ENCODE results near the gene DNM2.
A peak's percentile ranks its signal among the peaks of the same experiment; 100 is the strongest.
"Not testable (repeated sequence)": the region's sequence is repeated elsewhere in the genome, so short reads cannot be mapped to it uniquely, and the experiment has no call there.

The DNM2 gene

DNA sequence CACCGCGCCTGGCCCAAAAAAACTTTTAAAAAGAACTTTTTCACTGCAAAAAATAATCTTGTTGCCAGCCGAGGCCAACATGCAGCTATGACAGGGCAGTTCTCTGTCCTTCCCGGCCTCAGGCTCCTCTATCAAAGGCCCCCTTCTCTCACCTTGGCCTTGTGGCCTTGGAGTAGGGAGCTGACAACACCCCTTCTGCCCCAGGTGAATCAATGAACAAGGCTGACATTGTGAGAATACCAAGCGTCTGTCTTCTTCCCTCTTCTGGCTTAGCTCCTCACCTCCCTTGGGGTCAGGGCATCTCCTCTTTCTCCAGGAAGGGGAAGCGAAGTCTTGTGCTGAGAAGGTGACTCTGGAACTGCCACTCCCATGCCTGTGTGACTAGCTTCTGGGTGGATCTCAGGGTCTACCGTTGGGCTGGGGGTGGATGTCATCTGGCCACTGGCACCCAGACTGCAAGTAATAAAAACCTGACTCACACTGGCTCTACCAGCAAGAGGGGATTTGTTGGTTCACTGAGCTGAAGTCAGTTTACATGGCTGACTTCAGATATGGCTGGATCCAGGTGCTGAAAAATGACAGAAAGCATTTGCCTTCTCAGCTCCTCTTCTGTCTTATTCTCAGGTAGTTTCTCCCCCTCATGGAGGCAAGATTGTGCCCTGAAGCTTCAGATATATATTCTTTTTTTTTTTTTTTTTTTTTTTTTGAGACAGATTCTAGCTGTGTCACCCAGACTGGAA lies 136.6 kb downstream of the DNM2 start:
- DNase-seq (ENCODE audit: insufficient read length) (no peak), FAIRE-seq (no peak)
- TF ChIP-seq POLR2AphosphoS5 (IDR thresholded peaks at IDR 0.05; ENCODE audit: low read depth, low read length) (no peak), POLR2A (IDR thresholded peaks at IDR 0.05; ENCODE audit: low read depth, low read length) (no peak)

DNA sequence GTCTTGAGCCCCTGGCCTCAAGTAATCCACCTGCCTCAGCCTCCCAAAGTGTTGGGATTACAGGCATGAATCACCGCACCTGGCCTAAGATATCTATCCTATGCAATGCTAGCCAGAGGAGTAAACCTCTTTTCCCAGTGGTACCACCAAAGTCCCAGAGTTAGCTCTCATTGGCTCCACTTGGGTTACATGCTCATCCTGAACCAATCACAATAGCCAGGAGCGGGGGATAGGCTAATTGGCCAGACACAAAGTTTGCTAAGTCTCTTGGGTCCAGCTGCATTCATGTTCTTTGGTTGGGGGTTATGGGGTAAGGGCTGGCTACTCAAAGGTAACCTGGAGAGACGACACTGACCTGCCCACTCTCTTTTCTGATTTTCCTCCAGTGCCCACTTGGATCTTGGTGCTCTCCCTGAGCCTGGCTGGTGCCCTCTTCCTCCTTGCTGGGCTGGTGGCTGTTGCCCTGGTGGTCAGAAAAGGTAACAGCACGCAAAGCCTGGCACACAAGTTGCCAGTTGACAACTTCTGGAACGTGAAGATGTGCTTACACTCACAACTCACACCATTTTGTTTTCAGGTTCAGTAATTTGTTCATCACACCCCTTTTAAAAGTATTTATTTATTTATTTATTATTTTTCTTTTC lies 138.1 kb downstream of the DNM2 start:
- FAIRE-seq (no peak), DNase-seq (ENCODE audit: insufficient read length) (no peak)
- TF ChIP-seq TAF1 (IDR thresholded peaks at IDR 0.05; ENCODE audit: borderline replicate concordance, low read depth, low read length) (no peak), POLR2AphosphoS5 (IDR thresholded peaks at IDR 0.05; ENCODE audit: low read depth, low read length) (no peak), POLR2A (IDR thresholded peaks at IDR 0.05; ENCODE audit: low read depth, low read length) (no peak)

DNA sequence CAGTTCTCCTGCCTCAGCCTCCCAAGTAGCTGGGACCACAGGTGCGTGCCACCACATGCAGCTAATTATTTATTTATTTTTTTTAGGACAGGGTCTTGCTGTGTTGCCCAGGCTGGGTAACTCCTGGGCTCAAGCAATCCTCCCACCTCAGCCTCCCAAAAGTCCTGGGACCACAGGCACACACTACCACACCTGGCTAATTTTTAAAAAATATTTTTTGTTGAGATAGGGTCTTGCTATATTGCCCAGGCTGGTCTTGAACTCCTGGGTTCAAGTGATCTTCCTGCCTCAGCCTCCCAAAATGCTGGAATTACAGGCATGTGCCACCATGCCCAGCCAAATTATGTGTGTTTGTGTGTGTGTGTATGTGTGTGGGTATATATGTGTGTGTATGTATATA lies 139.0 kb downstream of the DNM2 start:
- not testable (repeated sequence) for DNase-seq (ENCODE audit: insufficient read length); FAIRE-seq

DNA sequence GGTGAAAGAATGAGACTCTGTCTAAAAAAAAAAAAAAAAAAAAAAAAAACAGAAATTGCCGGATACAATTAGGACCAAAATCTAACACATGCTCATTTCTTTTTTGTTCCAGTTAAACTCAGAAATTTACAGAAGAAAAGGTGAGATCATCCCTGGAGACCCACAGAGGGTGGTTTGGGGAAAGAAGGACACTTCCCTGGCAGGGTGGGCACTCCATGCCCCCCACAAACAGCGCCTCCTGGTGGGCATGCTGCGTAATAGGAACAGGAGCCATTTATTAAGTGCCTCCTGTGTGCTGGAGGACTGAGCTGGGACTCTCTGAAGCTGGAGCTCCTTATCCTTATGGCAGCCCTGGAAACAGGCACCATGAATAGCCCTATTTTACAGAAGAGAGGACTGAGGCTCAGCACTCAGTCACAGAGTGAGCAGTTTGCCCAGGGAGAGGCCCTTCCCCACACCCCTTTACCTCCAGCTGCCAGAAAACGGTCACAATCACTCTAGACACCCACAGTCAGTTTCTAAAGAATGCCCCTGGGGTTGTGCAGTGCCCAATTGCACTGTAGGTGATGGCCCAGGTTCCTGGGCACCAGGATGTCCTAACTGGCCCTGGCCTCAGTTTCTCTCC lies 140.4 kb downstream of the DNM2 start:
- TF ChIP-seq POLR2AphosphoS5 (IDR thresholded peaks at IDR 0.05; ENCODE audit: low read depth, low read length) (no peak), POLR2A (IDR thresholded peaks at IDR 0.05; ENCODE audit: low read depth, low read length) (no peak)
- FAIRE-seq (peak; percentile 17), DNase-seq (ENCODE audit: insufficient read length) (no peak)

DNA sequence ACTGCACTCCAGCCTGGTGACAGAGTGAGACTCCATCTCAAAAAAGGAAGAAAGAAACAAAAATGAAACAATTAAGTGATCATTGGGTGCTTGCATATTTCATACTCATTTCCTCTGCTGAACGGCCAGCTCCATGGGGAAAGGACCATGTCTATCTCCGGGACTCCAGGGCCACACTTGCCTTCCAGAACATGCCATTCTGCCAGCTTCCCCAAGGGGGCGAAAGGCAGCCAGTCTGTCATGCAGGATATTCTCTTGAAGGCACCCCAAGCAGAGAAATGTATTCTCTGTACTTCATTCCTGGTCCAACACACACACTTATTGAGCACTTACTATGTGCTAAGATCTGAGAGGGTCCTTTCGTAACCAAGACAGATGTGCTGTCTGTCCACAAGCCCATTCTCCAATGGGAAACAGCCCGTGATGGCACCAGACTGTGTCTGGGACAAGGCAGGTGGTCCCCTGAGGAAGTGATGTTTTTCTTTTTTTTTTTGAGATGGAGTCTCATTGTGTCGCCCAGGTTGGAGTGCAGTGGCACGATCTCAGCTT lies 143.3 kb downstream of the DNM2 start:
- DNase-seq (ENCODE audit: insufficient read length) (no peak), FAIRE-seq (no peak)
- no peak for TF ChIP-seq POLR2A (IDR thresholded peaks at IDR 0.05; ENCODE audit: low read depth, low read length)

DNA sequence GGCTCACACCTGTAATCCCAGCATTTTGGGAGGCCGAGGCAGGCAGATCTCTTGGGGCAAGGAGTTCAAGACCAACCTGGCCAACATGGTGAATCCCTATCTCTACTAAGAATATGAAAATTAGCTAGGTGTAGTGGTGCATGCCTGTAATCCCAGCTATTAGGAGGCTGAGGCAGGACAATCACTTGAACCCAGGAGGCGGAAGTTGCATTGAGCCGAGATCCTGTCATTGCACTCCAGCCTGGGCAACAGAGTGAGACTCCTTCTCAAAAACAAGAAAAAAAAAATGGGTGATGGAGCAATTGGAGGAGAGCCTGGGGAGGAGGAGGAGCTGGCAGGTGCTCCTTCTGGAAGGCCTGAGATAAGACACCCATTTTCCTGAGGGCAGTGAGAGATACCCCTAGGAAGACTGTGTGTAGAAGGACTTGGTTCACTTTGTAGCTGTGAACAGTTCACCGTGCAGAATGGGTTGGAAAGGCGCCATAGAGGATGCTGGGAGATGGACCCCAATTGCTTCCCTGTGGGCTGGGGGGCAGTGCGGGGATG lies 144.8 kb downstream of the DNM2 start:
- DNase-seq (ENCODE audit: insufficient read length) (no peak), FAIRE-seq (no peak)
- TF ChIP-seq POLR2AphosphoS5 (IDR thresholded peaks at IDR 0.05; ENCODE audit: low read depth, low read length), result no peak
- no peak for TF ChIP-seq POLR2A (IDR thresholded peaks at IDR 0.05; ENCODE audit: low read depth, low read length)
- no peak for TF ChIP-seq TAF1 (IDR thresholded peaks at IDR 0.05; ENCODE audit: borderline replicate concordance, low read depth, low read length)

DNA sequence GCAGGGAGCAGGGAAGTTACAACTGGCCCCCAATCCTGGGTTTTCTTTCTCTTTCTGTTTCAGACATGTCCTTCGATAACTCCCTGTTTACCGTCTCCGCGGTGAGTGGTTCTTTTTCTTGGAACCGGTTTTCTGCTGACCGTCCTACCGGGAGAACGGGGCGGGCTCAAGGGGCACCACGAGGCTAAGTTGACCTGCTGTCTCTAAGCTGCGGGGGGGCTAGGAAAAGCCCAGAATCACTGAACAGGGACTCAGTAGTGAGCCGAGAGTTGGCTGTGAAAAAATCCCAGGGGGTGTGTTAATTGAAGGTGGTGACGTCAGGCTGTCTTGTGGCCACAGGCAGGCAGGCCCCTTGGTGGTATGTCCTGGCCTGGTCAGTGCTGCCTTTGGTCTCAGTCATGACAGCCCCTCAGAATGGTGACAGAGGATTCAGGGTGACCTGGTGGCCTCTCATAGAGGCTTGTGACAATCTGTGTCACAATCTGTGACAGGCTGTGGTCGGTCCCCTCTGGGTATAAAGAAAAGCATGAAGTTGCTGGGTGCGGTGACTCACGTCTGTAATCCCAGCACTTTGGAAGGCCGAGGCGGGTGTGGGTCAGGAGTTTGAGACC lies 145.3 kb downstream of the DNM2 start:
- TF ChIP-seq POLR2AphosphoS5 (IDR thresholded peaks at IDR 0.05; ENCODE audit: low read depth, low read length) (no peak), TAF1 (IDR thresholded peaks at IDR 0.05; ENCODE audit: borderline replicate concordance, low read depth, low read length) (no peak), POLR2A (IDR thresholded peaks at IDR 0.05; ENCODE audit: low read depth, low read length) (no peak)
- DNase-seq (ENCODE audit: insufficient read length), result no peak
- no peak for FAIRE-seq

DNA sequence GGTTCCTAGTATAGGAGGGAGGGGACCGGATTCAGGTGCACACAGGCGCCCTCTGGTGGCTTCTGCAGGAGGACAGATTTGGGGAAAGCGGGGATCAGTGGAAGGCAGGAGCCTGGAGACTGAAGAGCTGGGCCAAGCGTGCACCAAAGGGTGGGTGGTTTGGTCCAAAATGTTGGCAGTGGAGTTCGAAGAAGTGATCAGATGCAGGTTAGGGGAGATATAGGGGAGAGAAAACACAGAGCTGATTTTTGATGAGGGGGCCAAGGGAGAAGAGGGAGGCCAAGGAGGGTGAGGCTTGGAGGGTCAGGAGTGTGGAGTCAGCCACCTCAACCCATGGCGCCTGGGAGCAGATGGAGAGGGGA lies 146.6 kb downstream of the DNM2 start:
- TF ChIP-seq POLR2A (IDR thresholded peaks at IDR 0.05; ENCODE audit: low read depth, low read length) (no peak), TAF1 (IDR thresholded peaks at IDR 0.05; ENCODE audit: borderline replicate concordance, low read depth, low read length) (no peak), POLR2AphosphoS5 (IDR thresholded peaks at IDR 0.05; ENCODE audit: low read depth, low read length) (no peak)
- FAIRE-seq (peak; percentile 81), DNase-seq (ENCODE audit: insufficient read length) (peak; percentile 84)

DNA sequence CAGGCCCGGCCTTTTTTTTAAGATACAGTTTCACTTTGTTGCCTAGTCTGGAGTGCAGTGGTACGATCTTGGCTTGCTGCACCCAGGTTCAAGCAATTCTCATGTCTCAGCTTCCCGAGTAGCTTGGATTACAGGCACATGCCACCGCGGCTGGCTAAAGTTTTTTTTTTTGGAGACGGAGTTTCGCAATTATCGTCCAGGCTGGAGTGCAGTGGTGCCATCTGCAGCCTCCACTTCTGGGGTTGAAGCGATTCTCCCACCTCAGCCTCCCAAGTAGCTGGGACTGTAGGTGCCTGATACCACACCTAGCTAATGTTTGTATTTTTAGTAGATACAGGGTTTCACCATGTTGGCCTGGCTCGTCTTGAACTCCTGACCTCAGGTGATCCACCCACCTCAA lies 148.6 kb downstream of the DNM2 start:
- FAIRE-seq (no peak), DNase-seq (ENCODE audit: insufficient read length) (no peak)
- TF ChIP-seq TAF1 (IDR thresholded peaks at IDR 0.05; ENCODE audit: borderline replicate concordance, low read depth, low read length) (no peak), POLR2A (IDR thresholded peaks at IDR 0.05; ENCODE audit: low read depth, low read length) (no peak), POLR2AphosphoS5 (IDR thresholded peaks at IDR 0.05; ENCODE audit: low read depth, low read length) (no peak)

DNA sequence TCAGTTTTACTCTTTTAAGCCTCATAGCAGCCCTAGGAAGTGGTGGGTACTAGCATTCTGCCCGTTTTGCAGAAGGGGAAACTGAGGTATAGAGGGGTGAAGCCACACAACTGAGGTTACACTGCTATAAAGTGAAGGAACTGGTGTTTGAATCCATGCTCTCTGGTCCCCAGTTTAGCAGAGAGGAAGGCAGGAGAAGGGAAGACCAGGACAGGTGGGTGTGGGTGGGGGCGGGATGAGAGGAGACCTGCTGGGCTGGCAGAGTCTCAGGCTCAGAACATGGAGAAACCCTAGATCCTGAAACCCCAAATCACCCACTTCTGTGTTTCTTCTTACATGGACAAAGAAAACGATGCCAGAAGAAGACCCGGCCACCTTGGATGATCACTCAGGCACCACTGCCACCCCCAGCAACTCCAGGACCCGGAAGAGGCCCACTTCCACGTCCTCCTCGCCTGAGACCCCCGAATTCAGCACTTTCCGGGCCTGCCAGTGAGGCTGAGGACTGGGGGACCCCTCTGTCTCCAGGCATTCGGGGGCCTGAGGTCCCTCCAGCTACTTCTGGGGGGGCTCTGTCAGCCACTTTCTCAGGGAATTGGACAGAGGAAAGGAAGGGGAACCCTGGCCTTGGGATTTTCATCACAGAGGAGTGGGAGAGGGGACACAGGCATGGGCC lies 151.1 kb downstream of the DNM2 start:
- FAIRE-seq (no peak), DNase-seq (ENCODE audit: insufficient read length) (no peak)
- TF ChIP-seq TAF1 (IDR thresholded peaks at IDR 0.05; ENCODE audit: borderline replicate concordance, low read depth, low read length), result no peak
- no peak for TF ChIP-seq POLR2AphosphoS5 (IDR thresholded peaks at IDR 0.05; ENCODE audit: low read depth, low read length)
- TF ChIP-seq POLR2A (IDR thresholded peaks at IDR 0.05; ENCODE audit: low read depth, low read length), result no peak

DNA sequence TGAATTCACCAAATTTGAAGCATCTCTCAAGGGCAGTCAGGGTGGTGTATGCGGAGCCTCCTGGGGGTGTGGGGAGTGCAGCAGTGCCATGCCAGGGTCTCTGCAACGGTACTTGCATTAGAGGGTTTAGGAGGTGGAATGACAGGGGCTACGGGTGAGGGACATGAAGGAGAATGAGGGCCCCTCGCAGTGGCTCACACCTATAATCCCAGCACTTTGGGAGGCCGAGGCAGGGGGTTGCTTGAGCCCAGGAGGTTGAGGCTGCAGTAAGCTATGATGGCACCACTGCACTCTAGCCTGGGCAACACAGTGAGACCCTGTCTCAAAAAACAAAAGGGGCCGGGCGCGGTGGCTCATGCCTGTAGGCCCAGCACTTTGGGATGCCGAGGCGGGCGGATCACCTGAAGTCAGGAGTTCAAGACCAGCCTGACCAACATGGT lies 152.0 kb downstream of the DNM2 start:
- not testable (repeated sequence) for DNase-seq (ENCODE audit: insufficient read length); FAIRE-seq

All from GM12892 (cell line).